Endothelial cell of umbilical vein (primary cell): ENCODE measurements around the gene TMEM184B. TPM values are rescaled to one million over a fixed set of nuclear protein-coding genes. Genes with fewer than 3 reads are reported as not detected.

Experiments used
- BruUV-seq: library from RNA; stranded (reverse); fragments of 400-500 nt; replicated peaks from 2 replicates; lab custom pipeline; 2021; lab: Mats Ljungman, UMichigan
- CTCF ChIA-PET: fragments of 300-600, 350-600 bp; sonication (Branson Sonifier 250); formaldehyde crosslinking; loops from one replicate; lab custom pipeline; 2021; ENCODE audit warnings: antibody characterized with exemption, inconsistent platforms; lab: Charles Lee
- POLR2A ChIA-PET: fragments of 300-600, 350-600 bp; sonication (Branson Sonifier 250); formaldehyde crosslinking; loops from one replicate; lab custom pipeline; 2021; ENCODE audit warnings: antibody characterized with exemption, inconsistent platforms; lab: Charles Lee
- DNase-seq: peaks from one replicate; pipeline ENCODE4 v3.0.0-alpha.2; 2011; ENCODE audit warnings: low read depth, low spot score
- FAIRE-seq: peaks from 2 replicates; lab custom pipeline; 2011; peaks lifted over from hg19 to GRCh38; lab: Jason Lieb, UNC
- H2AFZ ChIP-seq: 2 replicates; pipeline ENCODE4 v1.6.0; 2012; ENCODE audit warnings: low read depth, low read length, control low read depth, inconsistent platforms
- H3K27ac ChIP-seq: 2 replicates; pipeline ENCODE4 v1.5.1; 2011; ENCODE audit warnings: low read depth, mild to moderate bottlenecking, control low read depth, low read length, moderate library complexity; ENCODE audit not compliant: insufficient read depth
- H3K27me3 ChIP-seq, 2 experiments: 2 replicates each; pipeline versions ENCODE4 v1.6.0 to v1.6.1; 2011; ENCODE audit warnings: low read length in 2 of 2, mixed read lengths in 1 of 2; ENCODE audit not compliant: control insufficient read depth in 2 of 2, insufficient read depth in 2 of 2
- H3K36me3 ChIP-seq, 2 experiments: 2 replicates in 1 of 2; 3 replicates in 1 of 2; pipeline ENCODE4 v1.5.1; 2011; ENCODE audit warnings: low read length in 2 of 2, mild to moderate bottlenecking in 1 of 2, moderate library complexity in 1 of 2; ENCODE audit not compliant: control insufficient read depth in 2 of 2, insufficient read depth in 2 of 2; ENCODE audit errors: extremely low read depth in 1 of 2
- H3K4me1 ChIP-seq: 3 replicates; pipeline ENCODE4 v1.5.1; 2011; ENCODE audit warnings: mild to moderate bottlenecking, low read length; ENCODE audit not compliant: control insufficient read depth, insufficient read depth; ENCODE audit errors: extremely low read depth
- H3K4me2 ChIP-seq: 2 replicates; pipeline ENCODE4 v1.6.1; 2011; ENCODE audit warnings: low read length, control low read depth, mixed read lengths; ENCODE audit not compliant: insufficient read depth
- H3K4me3 ChIP-seq, 3 experiments: fragments of 200-600 bp in 1 of 3; sonication (generic), shearing (Covaris generic) in 1 of 3; replicated peaks in 1 of 3; 2 replicates each; pipeline ENCODE4 v1.5.1; 2011 to 2016; ENCODE audit warnings: control low read depth in 3 of 3, low read length in 3 of 3, mild to moderate bottlenecking in 2 of 3, inconsistent platforms in 1 of 3, low read depth in 1 of 3, moderate library complexity in 1 of 3; ENCODE audit not compliant: insufficient read depth in 1 of 3
- H3K79me2 ChIP-seq: 2 replicates; pipeline ENCODE4 v1.6.0; 2012; ENCODE audit warnings: low read length, inconsistent platforms; ENCODE audit not compliant: control insufficient read depth, insufficient read depth
- H3K9ac ChIP-seq: replicated peaks from 2 replicates; pipeline ENCODE3; 2011; ENCODE audit warnings: low read length, control low read depth; ENCODE audit not compliant: insufficient read depth; ENCODE audit errors: extremely low read depth
- H3K9me1 ChIP-seq: replicated peaks from 3 replicates; pipeline ENCODE4 v1.6.0; 2011; ENCODE audit warnings: mild to moderate bottlenecking, low read length; ENCODE audit not compliant: control insufficient read depth, insufficient read depth; ENCODE audit errors: extremely low read depth
- H3K9me3 ChIP-seq: replicated peaks from 2 replicates; pipeline ENCODE4 v1.5.1; 2012; ENCODE audit warnings: low read length, inconsistent platforms; ENCODE audit not compliant: control insufficient read depth, insufficient read depth
- H4K20me1 ChIP-seq: replicated peaks from 2 replicates; pipeline ENCODE3; 2011; ENCODE audit warnings: mild to moderate bottlenecking, low read length; ENCODE audit not compliant: control insufficient read depth, insufficient read depth; ENCODE audit errors: extremely low read depth
- FOS ChIP-seq: IDR thresholded peaks from 2 replicates; pipeline ENCODE4 v1.6.1; 2011; ENCODE audit warnings: mild to moderate bottlenecking, low read length, moderate library complexity, borderline replicate concordance; ENCODE audit not compliant: insufficient read depth
- GATA2 ChIP-seq: IDR thresholded peaks from 2 replicates; pipeline ENCODE4 v1.7.0; 2011; ENCODE audit warnings: low read depth, mild to moderate bottlenecking, moderate library complexity, mixed read lengths, low read length; ENCODE audit not compliant: insufficient read length, insufficient read depth
- JUN ChIP-seq: IDR thresholded peaks from 2 replicates; pipeline ENCODE4 v1.6.1; 2011; ENCODE audit warnings: borderline replicate concordance, low read depth; ENCODE audit not compliant: insufficient read length, insufficient read depth
- MYC ChIP-seq: IDR thresholded peaks from one replicate; pipeline ENCODE4 v1.6.1; 2011; ENCODE audit warnings: mild to moderate bottlenecking, low read depth, low read length
- POLR2A ChIP-seq: IDR thresholded peaks from 2 replicates; pipeline ENCODE4 v1.6.1; 2012; ENCODE audit warnings: low read depth, mild to moderate bottlenecking, control low read depth, low read length
- POLR2AphosphoS5 ChIP-seq: IDR thresholded peaks from 2 replicates; pipeline ENCODE4 v1.6.1; 2012; ENCODE audit warnings: low read depth, mild to moderate bottlenecking, control low read depth, low read length, moderate library complexity; ENCODE audit not compliant: insufficient read depth
- dilution Hi-C: fragments of 300-500 bp; cut with MboI; formaldehyde crosslinking; loops from one replicate; pipeline ENCODE4 v1.15.0; 2019; ENCODE audit warnings: low sequenced_read_pairs; ENCODE audit not compliant: extremely low pct_ligation_motif_present
- intact Hi-C: fragments of 100-400 bp; cut with micrococcal nuclease; formaldehyde crosslinking; loops from one replicate; pipeline ENCODE4 v1.10.0; 2022
- polyA plus RNA-seq, 4 experiments: library from polyadenylated mRNA; depleted of rRNA in 3 of 4; stranded (reverse) in 3 of 4; unstranded in 1 of 4; fragments of >200 nt; gene quantifications; 2 replicates each; pipeline versions ENCODE4 v1.2.1 to v1.2.3, GENCODE V29; 2011 to 2012; ENCODE audit warnings: missing spikeins in 1 of 4
- total RNA-seq: library from RNA; stranded (reverse); gene quantifications from 2 replicates; pipeline ENCODE4 v1.2.3, GENCODE V29; 2021
- TF ChIP-seq, protein P1 (sequence below): IDR thresholded peaks from 2 replicates; pipeline ENCODE4 v1.6.1; 2011; ENCODE audit not compliant: insufficient read depth, insufficient read length

The TMEM184B gene
- total and polyA plus RNA-seq, 2 donors (not counting 3 experiments of a cell fraction or from before 2014, with no cell fraction given): 72.5 to 96.6 TPM

DNA sequence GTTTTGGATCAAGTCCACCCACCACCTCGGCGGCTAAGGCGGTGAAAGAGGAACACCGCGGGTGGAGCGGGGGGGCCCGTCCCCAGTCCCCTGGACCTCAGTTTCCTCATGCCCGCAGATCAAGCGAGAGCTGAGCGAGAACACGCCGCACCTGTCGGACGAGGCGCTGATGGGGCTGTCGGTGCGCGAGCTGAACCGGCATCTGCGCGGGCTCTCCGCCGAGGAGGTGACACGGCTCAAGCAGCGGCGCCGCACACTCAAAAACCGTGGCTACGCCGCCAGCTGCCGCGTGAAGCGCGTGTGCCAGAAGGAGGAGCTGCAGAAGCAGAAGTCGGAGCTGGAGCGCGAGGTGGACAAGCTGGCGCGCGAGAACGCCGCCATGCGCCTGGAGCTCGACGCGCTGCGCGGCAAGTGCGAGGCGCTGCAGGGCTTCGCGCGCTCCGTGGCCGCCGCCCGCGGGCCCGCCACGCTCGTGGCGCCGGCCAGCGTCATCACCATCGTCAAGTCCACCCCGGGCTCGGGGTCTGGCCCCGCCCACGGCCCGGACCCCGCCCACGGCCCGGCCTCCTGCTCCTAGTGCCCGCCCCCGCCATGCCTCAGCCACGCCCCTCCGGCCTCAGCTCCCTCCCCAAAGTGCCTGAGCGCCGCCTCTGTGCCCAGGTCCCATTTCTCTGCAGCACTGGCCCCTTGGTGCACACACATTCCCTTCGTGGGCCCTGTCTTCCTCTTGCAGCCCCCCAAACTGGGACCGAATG lies 58.3 kb downstream of the TMEM184B start:
- dilution Hi-C loops: no loop called here
- BruUV-seq: no TSS peak

DNA sequence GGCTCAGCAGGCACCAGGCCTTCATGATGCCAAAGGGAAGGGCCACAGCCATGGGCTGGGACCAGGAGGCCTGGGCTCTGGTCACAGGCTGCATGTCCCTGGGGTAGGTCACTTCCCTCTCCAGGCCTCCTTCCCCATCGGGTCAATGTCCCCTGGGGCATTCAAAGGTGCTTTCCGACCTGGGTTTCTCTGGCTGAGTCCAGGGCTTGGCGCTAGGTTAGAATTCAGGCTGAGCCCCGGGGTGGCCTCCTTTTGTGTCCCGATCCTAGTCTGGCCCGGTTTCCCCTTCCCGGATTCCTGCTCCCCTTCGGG lies 58.9 kb downstream of the TMEM184B start:
- ChIA-PET CTCF (interaction anchor here (1.0 to 1.5 kb wide), 5 partner anchors 12 to 162 kb away, joined by 3 to 11 read pairs (median 5); partner anchors contain the start of gene MAFF), POLR2A (no interaction called here)
- Histone ChIP-seq H3K4me1 (peaks cover 22% of the 10 kb centered on the region), H3K79me2 (peaks cover 51% of the 10 kb centered on the region), H3K9me1 (no peaks in the 10 kb centered on the region), H3K27me3 (no peaks in the 10 kb centered on the region), H3K9me3 (no peaks in the 10 kb centered on the region), H3K4me3 (no peak overlapping the region), H2AFZ (no peak overlapping the region), H3K36me3 (peaks cover 10 to 23% of the 10 kb centered on the region in 2 experiments), H3K27ac (no peak overlapping the region), H3K9ac (no peak overlapping the region), H3K4me2 (no peak overlapping the region), H4K20me1 (no peaks in the 10 kb centered on the region)
- DNase-seq (no peak), FAIRE-seq (no peak)
- intact Hi-C loops: loop anchor here (2.0 kb wide), 1 partner anchor 99 kb away; no protein-coding TSS in a partner anchor
- BruUV-seq: no TSS peak
- dilution Hi-C loops: no loop called here
- TF ChIP-seq FOS (no peak), POLR2A (no peak), JUN (no peak)
- TF ChIP-seq, protein P1, sequence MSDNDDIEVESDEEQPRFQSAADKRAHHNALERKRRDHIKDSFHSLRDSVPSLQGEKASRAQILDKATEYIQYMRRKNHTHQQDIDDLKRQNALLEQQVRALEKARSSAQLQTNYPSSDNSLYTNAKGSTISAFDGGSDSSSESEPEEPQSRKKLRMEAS: no peak

More for the DNA sequence above, 58.3 kb downstream of the TMEM184B start:
- TF ChIP-seq JUN (no peak), GATA2 (no peak), POLR2AphosphoS5 (peak; percentile 61), MYC (no peak)
- intact Hi-C loops: loop anchor here (5.0 kb wide), 1 partner anchor 103 kb away; the partner anchor contains the start of gene CSNK1E
- DNase-seq: peak; percentile 50
- Histone ChIP-seq H2AFZ (no peak overlapping the region), H3K79me2 (peaks cover 46% of the 10 kb centered on the region), H3K9ac (no peak overlapping the region), H3K9me3 (no peaks in the 10 kb centered on the region), H3K27ac (no peak overlapping the region), H3K4me3 (no peak overlapping the region), H3K4me1 (peaks cover 28% of the 10 kb centered on the region), H3K27me3 (no peaks in the 10 kb centered on the region), H3K4me2 (no peak overlapping the region), H3K9me1 (no peaks in the 10 kb centered on the region), H4K20me1 (no peaks in the 10 kb centered on the region), H3K36me3 (peaks cover 10 to 21% of the 10 kb centered on the region in 2 experiments)
- CTCF ChIA-PET: interaction anchor here (0.7 to 1.5 kb wide), 7 partner anchors 11 to 162 kb away, joined by 3 to 11 read pairs (median 3); partner anchors contain the start of gene MAFF
- POLR2A ChIA-PET: no interaction called here
- FAIRE-seq: peak; percentile 71
